Stimulated activated CD4-positive, alpha-beta T cell treated with anti-CD3 and anti-CD28 coated beads, Interleukin-12 subunit alpha, Interleukin-12 subunit beta, amount 100 ng/mL, for 24 hours (primary cell): ENCODE data around the gene GORASP1.

Source experiments
- DNase-seq, 2 experiments: peaks; one replicate each; pipeline ENCODE4 v3.0.0-alpha.2; 2020; ENCODE audit warnings: low read depth in 2 of 2

The GORASP1 gene

GRCh38 chr3:39107388-39108199 lies at the start of gene GORASP1, which contains the start of gene TTC21A:
Gene GORASP1, minus strand, starts transcription at chr3:39107627. Its CDS starts 86 bp downstream, at chr3:39107541.
Gene TTC21A, plus strand, starts transcription at chr3:39107680. Its CDS starts 158 bp downstream, at chr3:39107838.
- peak; percentile 48 to 62 for DNase-seq

- DNase-seq, result no peak
These were observed 49.0 kb upstream of the GORASP1 start for GRCh38 chr3:39156421-39156820.

- no peak for DNase-seq
These were observed 47.0 kb upstream of the GORASP1 start for GRCh38 chr3:39154280-39155021.

GRCh38 chr3:39153977-39154279 lies 46.5 kb upstream of the GORASP1 start:
- no peak for DNase-seq

GRCh38 chr3:39150803-39151631 lies 43.6 kb upstream of the GORASP1 start:
- DNase-seq, result peak in 1 of 2 experiments; percentile 74

GRCh38 chr3:39150148-39150802 lies 42.8 kb upstream of the GORASP1 start:
- DNase-seq, result no peak

- no peak for DNase-seq
These were observed 42.2 kb upstream of the GORASP1 start for GRCh38 chr3:39149498-39150147.

- DNase-seq, result no peak
These were observed 41.6 kb upstream of the GORASP1 start for GRCh38 chr3:39149059-39149455.

GRCh38 chr3:39148435-39149058 lies 41.1 kb upstream of the GORASP1 start:
- no peak for DNase-seq

GRCh38 chr3:39147711-39148434 lies 40.4 kb upstream of the GORASP1 start:
- peak in 1 of 2 experiments; percentile 41 for DNase-seq

GRCh38 chr3:39146611-39147591 lies 39.5 kb upstream of the GORASP1 start:
- peak; percentile 59 to 78 for DNase-seq

GRCh38 chr3:39146083-39146501 lies 38.7 kb upstream of the GORASP1 start:
- DNase-seq, result no peak

GRCh38 chr3:39144748-39145380 lies 37.4 kb upstream of the GORASP1 start:
- no peak for DNase-seq

- DNase-seq, result no peak
These were observed 36.8 kb upstream of the GORASP1 start for GRCh38 chr3:39144095-39144747.

- no peak for DNase-seq
These were observed 35.8 kb upstream of the GORASP1 start for GRCh38 chr3:39143051-39143885.

GRCh38 chr3:39142067-39142466 lies 34.6 kb upstream of the GORASP1 start:
- DNase-seq, result no peak
